Fibroblast of lung (primary cell): ENCODE measurements around the gene C19orf44.

Experiments
- EZH2 ChIP-seq: IDR thresholded peaks from 2 replicates; pipeline ENCODE4 v1.5.1; 2012; ENCODE audit warnings: low read length, control low read depth, mild to moderate bottlenecking; ENCODE audit errors: missing control alignments
- TF ChIP-seq, protein P1 (sequence below), 2 donors: IDR thresholded peaks in 1 of 2; conservative IDR thresholded peaks in 1 of 2; 1 replicate in 1 of 2; 2 replicates in 1 of 2; pipeline ENCODE4 v1.5.1; 2011 to 2012; ENCODE audit warnings: low read length in 2 of 2, control low read depth in 1 of 2, inconsistent platforms in 1 of 2, low read depth in 1 of 2, mild to moderate bottlenecking in 1 of 2

DNA sequence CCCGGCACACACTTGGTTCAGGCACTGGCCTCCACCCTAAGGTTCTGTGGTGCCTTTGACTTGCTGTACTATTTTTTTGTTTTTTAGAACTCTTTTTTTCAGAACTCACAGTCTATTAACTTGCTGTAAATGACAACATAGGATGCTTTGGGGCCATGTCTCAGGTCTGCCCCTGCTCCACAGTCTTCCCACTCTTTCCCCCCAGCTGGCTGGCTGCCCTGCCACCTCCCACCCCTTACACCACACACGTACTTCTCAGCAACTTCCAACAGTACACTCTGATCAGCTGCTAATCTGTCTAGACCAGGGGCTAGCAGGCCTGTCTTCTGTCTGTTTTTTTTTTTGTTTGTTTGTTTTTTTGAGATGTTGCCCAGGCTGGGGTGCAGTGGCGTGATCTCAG, 8.1 kb downstream of the C19orf44 start:
- TF ChIP-seq, protein P1, sequence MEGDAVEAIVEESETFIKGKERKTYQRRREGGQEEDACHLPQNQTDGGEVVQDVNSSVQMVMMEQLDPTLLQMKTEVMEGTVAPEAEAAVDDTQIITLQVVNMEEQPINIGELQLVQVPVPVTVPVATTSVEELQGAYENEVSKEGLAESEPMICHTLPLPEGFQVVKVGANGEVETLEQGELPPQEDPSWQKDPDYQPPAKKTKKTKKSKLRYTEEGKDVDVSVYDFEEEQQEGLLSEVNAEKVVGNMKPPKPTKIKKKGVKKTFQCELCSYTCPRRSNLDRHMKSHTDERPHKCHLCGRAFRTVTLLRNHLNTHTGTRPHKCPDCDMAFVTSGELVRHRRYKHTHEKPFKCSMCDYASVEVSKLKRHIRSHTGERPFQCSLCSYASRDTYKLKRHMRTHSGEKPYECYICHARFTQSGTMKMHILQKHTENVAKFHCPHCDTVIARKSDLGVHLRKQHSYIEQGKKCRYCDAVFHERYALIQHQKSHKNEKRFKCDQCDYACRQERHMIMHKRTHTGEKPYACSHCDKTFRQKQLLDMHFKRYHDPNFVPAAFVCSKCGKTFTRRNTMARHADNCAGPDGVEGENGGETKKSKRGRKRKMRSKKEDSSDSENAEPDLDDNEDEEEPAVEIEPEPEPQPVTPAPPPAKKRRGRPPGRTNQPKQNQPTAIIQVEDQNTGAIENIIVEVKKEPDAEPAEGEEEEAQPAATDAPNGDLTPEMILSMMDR (conservative IDR thresholded peaks at IDR 0.05 in 1 of 2, IDR thresholded peaks at IDR 0.05 in 1 of 2; ENCODE audit: low read depth in 1 of 2, low read length in 2 of 2), result no peak
- TF ChIP-seq EZH2, result no peak
